Esophagus squamous epithelium (tissue), 4 donors: ENCODE measurements around the gene PA2G4.

Source experiments
- CTCF ChIP-seq, 6 experiments: fragments of 450-650 bp in 4 of 6; fragments of 200-600 bp in 2 of 6; sonication (generic) in 2 of 6; IDR thresholded peaks; one replicate each; pipeline ENCODE4 v1.5.1; 2016 to 2019; ENCODE audit warnings: antibody characterized with exemption in 6 of 6, mild to moderate bottlenecking in 4 of 6, moderate library complexity in 4 of 6
- POLR2A ChIP-seq, 4 donors: fragments of 450-650 bp; IDR thresholded peaks; one replicate each; pipeline ENCODE4 v1.6.1; 2017; ENCODE audit warnings: antibody characterized with exemption in 4 of 4, mild to moderate bottlenecking in 4 of 4, moderate library complexity in 3 of 4

DNA sequence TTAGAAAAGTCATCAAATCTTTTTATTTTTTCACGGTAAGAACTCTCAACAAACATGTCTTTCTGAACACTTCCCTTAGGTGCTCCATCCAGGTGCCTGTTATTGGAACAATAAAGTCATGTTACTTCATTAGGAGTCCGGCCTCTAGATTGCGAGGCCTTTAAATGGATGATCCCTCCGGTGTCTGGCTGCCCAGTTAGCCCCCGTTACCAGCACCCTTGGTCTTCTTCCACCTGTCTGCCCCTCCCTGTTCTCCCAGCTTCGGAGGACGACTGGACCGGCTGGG lies 593 bp upstream of the PA2G4 start:
- TF ChIP-seq CTCF (IDR thresholded peaks at IDR 0.05) (no peak), POLR2A (IDR thresholded peaks at IDR 0.05) (no peak)
